Cardiac muscle cell (in vitro differentiated cells and primary cell): Measurements from ENCODE around the gene PCDHA8. TPM values are rescaled to one million over a fixed set of nuclear protein-coding genes. Genes with fewer than 3 reads are reported as not detected.
"Not testable (repeated sequence)": the region's sequence is repeated elsewhere in the genome, so short reads cannot be mapped to it uniquely, and the experiment has no call there.

Source experiments
- DNase-seq, 2 donors: peaks; one replicate each; pipeline versions ENCODE4 v3.0.0 to v3.0.0-alpha.2; 2010 to 2017; ENCODE audit warnings: low read depth in 1 of 2, low spot score in 1 of 2
- H3K27ac ChIP-seq: fragments of 200-600 bp; sonication (generic); 2 replicates; pipeline ENCODE4 v1.5.1; 2016
- H3K27me3 ChIP-seq: fragments of 200-600 bp; sonication (generic); 2 replicates; pipeline ENCODE4 v1.6.0; 2016; ENCODE audit warnings: control low read depth
- H3K36me3 ChIP-seq: fragments of 200-600 bp; sonication (generic); 2 replicates; pipeline ENCODE4 v1.5.1; 2016; ENCODE audit warnings: control low read depth
- H3K4me1 ChIP-seq: fragments of 200-600 bp; sonication (generic); 2 replicates; pipeline ENCODE4 v1.8.1; 2017; ENCODE audit warnings: low read depth, mild to moderate bottlenecking, mixed run types
- H3K4me3 ChIP-seq: fragments of 200-600 bp; sonication (generic); 2 replicates; pipeline ENCODE4 v1.5.1; 2016; ENCODE audit warnings: mild to moderate bottlenecking
- H3K9me3 ChIP-seq: fragments of 200-600 bp; sonication (generic); 2 replicates; pipeline ENCODE4 v1.5.1; 2017; ENCODE audit warnings: low read depth, mild to moderate bottlenecking, control low read depth
- CTCF ChIP-seq: IDR thresholded peaks from 2 replicates; pipeline ENCODE4 v1.5.1; 2012; ENCODE audit warnings: low read depth, mild to moderate bottlenecking, low read length
- polyA plus RNA-seq: library from polyadenylated mRNA; unstranded; fragments of >200 nt; fragmentation: Nextera tagmentation; extraction: Ambion mirVana; gene quantifications from 2 replicates; pipeline ENCODE4 v1.2.1, GENCODE V29; 2016
- total RNA-seq: library from RNA; depleted of rRNA; stranded (reverse); fragments of >200 nt; gene quantifications from 2 replicates; pipeline ENCODE4 v1.2.3, GENCODE V29; 2016

The PCDHA8 gene
- total and polyA plus RNA-seq, 2 experiments from 2014 or later: 1.2 to 1.8 TPM

DNA sequence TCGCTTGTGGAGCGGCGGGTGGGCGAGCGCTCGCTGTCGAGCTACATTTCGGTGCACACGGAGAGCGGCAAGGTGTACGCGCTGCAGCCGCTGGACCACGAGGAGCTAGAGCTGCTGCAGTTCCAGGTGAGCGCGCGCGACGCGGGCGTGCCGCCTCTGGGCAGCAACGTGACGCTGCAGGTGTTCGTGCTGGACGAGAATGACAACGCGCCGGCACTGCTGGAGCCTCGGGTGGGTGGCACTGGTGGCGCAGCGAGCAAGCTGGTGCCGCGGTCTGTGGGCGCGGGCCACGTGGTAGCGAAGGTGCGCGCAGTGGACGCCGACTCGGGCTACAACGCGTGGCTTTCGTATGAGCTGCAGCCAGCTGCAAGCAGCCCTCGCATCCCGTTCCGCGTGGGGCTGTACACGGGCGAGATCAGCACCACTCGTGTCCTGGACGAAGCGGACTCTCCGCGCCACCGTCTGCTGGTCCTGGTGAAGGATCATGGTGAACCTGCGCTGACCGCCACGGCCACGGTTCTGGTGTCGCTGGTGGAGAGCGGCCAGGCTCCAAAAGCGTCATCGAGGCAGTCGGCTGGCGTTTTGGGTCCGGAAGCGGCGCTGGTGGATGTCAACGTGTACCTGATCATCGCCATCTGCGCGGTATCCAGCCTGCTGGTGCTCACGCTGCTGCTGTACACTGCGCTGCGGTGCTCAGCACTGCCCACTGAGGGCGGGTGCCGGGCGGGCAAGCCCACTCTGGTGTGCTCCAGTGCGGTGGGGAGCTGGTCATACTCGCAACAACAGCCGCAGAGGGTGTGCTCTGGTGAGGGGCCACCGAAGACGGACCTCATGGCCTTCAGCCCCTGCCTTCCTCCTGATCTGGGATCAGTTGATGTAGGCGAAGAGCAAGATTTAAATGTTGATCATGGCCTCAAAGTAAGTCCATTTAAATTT lies 2.1 kb downstream of the PCDHA8 start:
- no peak for DNase-seq
- no peaks in the 10 kb centered on the region for H3K36me3 ChIP-seq
- no peaks in the 10 kb centered on the region for H3K4me1 ChIP-seq
- no peak overlapping the region for H3K4me3 ChIP-seq
- H3K27me3 ChIP-seq: no peaks in the 10 kb centered on the region
- no peaks in the 10 kb centered on the region for H3K9me3 ChIP-seq
- H3K27ac ChIP-seq: no peak overlapping the region
- TF ChIP-seq CTCF: no peak

GRCh38 chr5:140848139-140849102 lies 7.4 kb downstream of the PCDHA8 start, which contains the start of gene PCDHA9:
Gene PCDHA9 (plus strand): TSS chr5:140848382. CDS start chr5:140848496, 114 bp downstream.
- H3K27ac ChIP-seq, H3K36me3 ChIP-seq, H3K9me3 ChIP-seq, DNase-seq, H3K4me1 ChIP-seq, H3K27me3 ChIP-seq: not testable (repeated sequence)
- peak within 1 kb of the TSS; percentile 11 for H3K4me3 ChIP-seq

- not testable (repeated sequence) for H3K27ac ChIP-seq, H3K4me1 ChIP-seq, H3K36me3 ChIP-seq, H3K9me3 ChIP-seq, DNase-seq, H3K27me3 ChIP-seq, H3K4me3 ChIP-seq
These were observed 9.0 kb downstream of the PCDHA8 start for GRCh38 chr5:140849831-140850634.

GRCh38 chr5:140855772-140856674 lies 15.0 kb downstream of the PCDHA8 start, which contains the start of gene PCDHA10:
Gene PCDHA10 (plus strand): TSS chr5:140855897. CDS start chr5:140856049, 152 bp downstream.
- H3K27me3 ChIP-seq: no peaks in the 10 kb centered on the region
- H3K9me3 ChIP-seq: no peaks in the 10 kb centered on the region
- H3K4me1 ChIP-seq: no peaks in the 10 kb centered on the region
- TF ChIP-seq CTCF: no peak
- H3K27ac ChIP-seq: peak within 1 kb of the TSS; percentile 24
- DNase-seq: peak in 1 of 2 donors; percentile 74
- H3K4me3 ChIP-seq: peak within 1 kb of the TSS; percentile 71
- H3K36me3 ChIP-seq: no peaks in the 10 kb centered on the region

- Histone ChIP-seq H3K4me1 (no peaks in the 10 kb centered on the region), H3K9me3 (no peaks in the 10 kb centered on the region), H3K27me3 (no peaks in the 10 kb centered on the region), H3K27ac (no peak overlapping the region), H3K4me3 (no peak overlapping the region), H3K36me3 (no peaks in the 10 kb centered on the region)
- no peak for TF ChIP-seq CTCF
- no peak for DNase-seq
These were observed 16.4 kb downstream of the PCDHA8 start for GRCh38 chr5:140857177-140857986.
